NAMALWA (cell line): ENCODE measurements around the gene FBXO34.
A peak's percentile ranks its signal among the peaks of the same experiment; 100 is the strongest.
"Not testable (repeated sequence)": the region's sequence is repeated elsewhere in the genome, so short reads cannot be mapped to it uniquely, and the experiment has no call there.

Experiments used
- DNase-seq: peaks from one replicate; pipeline ENCODE4 v3.0.0-alpha.2; 2015; ENCODE audit warnings: low spot score

Gene FBXO34

DNA sequence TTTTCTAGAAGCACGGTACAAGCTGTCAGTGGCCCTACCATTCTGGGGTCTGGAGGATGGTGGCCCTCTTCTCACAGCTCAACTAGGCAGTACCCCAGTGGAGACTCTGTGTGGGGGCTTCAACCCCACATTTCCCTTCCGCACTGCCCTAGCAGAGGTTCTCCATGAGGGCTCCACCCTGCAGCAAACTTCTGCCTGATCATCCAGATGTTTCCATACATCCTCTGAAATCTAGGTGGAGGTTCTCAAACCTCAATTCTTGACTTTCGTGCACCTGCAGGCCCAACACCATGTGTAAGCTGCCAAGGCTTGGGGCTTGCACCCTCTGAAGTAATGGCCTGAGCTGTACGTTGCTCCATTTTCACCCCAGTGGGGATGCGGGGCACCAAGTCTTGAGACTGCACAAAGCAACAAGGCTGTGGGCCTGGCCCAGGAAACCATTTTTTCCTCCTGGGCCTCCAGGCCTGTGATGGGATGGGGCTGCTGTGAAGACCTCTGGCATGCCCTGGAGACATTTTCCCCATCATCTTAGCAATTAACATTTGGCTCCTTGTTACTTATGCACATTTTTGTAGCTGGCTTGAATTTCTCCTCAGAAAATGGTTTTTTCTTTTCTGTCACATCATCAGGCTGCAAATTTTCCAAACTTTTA, 41.3 kb downstream of the FBXO34 start:
- DNase-seq, result not testable (repeated sequence)

DNA sequence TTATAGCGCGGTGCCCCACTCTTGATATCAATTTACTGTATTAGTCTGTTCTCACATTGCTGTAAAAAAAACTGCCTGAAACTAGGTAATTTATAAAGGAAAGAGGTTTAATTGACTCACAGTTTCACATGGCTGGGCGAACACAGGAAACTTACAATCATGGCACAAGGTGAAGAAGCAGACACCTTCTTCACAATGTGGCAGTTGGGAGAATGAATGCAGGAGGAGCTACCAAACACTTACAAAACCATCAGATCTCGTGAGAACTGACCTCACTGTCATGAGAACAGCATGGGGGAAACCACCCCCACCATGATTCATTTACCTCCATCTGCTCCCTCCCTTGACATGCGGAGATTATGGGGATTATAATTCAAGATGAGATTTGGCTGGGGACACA, 42.3 kb downstream of the FBXO34 start:
- DNase-seq, result no peak

DNA sequence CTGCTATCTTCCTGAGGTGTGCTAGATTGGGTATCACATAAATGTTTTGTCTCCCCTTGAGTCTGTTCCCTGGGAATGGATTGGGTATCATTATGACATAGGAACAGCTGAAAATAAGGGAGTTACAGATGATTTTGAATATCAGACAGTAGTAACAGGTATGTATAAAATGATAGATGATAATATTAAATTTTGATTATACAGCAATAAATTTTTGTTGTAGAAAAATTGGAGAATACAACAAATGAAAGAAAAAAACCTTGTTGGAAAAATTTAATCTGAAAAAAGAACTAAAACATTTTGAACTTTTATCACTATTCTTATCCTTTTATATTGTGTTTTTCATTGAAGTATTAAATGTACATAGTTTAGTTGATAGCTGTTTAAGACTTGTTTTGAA, 43.2 kb downstream of the FBXO34 start:
- DNase-seq, result no peak

DNA sequence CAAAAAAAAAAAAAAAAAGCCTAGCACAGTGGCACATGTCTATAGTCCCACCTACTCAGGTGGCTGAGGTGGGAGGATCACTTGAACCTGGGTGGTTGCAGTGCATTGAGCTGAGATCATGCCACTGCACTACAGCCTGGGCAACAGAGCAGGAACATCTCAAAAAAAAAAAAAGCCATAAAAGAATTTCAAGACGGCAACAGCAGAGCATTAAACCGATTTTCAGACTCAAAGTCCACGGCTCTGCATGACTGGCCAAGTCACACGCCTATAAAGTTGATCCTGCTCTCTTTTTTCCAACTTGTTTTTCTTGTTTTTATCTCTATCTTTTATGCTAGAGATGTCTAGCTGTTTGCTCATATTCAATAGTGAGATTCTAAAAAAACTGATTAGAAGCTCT, 45.3 kb downstream of the FBXO34 start:
- DNase-seq, result no peak

DNA sequence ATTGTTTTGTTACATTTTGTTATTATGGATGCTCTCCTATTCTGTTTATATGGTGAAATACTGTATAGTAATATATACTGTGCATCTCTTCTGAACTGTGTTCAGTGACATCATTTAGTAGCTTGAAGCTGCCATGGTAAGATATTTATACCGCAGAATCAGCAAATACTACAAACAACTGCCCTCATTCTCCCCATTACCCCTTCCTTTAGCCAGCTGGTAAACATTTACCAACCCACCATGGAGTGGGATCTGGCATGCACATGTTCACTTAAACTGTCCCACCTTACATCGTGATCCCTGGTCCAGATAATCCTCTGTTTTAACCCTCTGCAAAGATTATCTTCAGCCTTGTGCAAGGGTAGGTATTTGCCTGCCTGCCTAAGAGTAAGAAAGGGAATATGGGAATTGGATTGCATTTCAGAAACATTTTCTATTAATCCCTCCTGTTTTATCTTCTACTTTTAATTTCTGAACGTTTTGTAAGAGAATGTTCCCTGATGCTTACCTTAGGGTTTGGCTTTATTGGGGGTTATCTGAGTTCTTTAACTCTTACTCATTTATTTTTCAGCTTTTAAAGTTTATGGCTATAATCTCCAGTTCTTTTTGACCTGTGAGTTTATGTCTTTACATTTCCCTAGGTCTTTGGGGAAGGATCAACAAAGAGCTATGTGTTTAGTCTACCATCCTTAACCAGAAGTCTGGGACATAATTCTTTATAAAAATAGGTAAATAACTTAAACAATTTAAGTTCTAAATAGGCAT, 46.5 kb downstream of the FBXO34 start:
- DNase-seq, result no peak

DNA sequence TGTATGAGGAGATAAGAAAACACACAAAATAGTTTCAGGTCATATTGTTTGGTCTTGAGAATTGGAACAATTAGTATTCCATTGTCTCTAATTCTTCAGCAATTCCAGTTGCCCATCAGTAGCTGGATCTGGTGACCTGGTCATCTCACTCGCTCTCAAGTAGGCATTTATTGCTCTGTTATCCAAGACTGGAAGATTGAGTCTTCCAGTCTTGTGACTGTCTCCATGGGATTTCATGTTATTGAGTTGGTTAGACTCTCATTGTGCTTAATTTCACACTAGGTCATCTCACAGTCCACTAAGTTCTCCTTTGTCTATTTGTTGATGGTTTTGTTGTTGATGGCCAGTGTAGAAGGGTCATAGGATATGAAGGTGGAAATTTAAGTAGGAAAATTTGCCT, 47.5 kb downstream of the FBXO34 start:
- DNase-seq, result no peak

DNA sequence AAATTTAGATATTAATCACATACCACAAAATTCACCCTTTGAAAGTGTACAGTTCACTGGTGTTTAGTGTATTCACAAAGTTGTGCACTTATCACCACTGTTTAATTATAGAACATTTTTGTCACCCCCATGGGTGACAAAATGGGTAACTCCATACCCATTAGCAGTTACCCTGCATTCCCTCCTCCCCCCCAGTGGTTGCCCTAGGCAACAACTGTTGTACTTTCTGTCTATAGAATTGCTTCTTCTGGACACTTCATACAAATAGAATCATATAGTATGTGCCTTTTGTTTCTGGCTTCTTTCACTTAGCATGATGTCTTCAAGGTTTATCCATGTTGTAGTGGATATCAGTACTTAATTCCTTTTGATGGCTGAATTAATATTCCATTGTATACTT, 52.7 kb downstream of the FBXO34 start:
- no peak for DNase-seq

DNA sequence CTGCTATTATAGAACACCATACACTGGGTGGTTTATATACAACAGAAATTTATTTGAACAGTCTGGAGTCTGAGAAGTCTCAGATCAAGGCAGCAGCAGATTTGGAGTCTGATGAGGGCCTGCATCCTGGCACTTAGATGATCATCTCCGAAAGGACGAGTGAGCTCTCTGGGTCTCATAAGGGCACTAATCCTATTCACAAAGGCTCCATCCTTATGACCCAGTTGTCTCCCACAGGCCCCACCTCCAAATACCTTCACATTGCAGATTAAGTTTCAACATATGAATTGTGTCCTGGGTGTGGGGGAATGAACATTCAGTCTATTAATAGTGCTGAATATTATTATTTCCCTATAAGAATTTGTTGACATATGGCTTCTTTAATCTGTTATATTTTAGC, 53.6 kb downstream of the FBXO34 start:
- no peak for DNase-seq

DNA sequence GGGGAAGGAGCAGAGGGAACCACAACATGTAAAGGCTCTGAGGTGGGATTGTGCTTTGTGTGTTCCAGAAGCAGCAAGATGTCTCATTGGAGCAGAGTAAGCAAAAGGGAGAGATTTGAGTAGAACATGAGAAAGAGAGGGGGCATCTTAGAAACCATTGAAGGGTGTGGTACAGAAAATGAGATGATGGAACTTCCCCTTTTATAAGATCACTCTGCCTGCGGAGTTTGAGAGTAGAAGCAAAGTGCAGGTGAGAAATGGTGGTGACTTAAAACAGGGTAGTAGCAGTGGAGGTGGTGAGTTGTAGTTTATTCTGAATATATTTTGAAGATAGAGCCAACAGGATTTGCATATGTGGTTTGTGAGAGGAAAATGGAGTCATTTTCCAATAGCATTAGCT, 56.0 kb downstream of the FBXO34 start:
- peak; percentile 27 for DNase-seq

DNA sequence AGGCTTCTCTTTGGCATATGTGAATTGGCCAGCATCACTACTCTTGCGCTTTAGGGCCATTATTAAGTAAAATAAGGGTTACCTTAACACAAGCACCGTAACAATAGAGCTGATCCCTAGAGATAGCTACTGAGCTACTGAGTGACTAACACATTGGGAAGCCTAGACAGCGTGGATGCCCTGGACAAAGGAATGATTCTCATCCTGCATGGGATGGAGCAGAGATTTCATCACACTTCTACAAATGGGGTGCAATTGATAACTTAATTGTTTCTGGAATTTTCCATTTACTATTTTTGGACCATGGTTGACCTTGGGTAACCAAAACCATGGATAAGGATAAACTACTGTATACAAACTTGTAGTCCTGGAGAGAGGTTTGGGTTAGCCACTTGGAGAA, 57.1 kb downstream of the FBXO34 start:
- DNase-seq, result no peak

DNA sequence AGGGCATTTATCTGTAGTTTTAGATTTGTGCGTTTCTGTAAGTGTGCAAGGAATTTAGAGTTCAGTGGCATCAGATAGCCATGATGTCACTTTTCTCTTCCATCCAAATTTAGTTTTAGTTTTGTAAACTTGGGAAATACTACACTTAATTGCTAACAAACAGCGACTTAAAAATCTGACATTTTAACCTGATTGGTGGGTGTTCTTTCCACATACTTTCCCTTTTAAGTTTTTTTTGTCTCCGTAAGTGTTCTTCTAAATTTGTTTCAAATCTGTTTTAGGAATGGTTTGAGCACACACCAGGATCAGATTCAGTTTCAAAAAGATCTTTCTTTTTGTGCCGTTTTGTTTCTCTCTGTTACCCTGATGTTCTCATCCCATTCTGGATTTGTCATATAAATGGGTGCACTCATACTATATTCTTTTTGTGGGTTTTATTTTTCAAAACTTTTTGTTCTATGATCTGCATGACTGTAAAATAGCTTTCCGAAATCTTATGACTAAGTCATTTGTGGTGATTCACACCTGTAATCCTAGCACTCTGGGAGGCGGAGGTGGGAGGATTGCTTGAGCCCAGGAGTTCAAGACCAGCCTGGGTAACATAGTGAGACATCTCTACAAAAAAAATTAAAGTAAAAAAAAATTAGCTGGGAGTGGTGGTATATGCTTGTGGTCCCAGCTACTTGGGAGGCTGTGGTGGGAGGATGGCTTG, 58.9 kb downstream of the FBXO34 start:
- no peak for DNase-seq

DNA sequence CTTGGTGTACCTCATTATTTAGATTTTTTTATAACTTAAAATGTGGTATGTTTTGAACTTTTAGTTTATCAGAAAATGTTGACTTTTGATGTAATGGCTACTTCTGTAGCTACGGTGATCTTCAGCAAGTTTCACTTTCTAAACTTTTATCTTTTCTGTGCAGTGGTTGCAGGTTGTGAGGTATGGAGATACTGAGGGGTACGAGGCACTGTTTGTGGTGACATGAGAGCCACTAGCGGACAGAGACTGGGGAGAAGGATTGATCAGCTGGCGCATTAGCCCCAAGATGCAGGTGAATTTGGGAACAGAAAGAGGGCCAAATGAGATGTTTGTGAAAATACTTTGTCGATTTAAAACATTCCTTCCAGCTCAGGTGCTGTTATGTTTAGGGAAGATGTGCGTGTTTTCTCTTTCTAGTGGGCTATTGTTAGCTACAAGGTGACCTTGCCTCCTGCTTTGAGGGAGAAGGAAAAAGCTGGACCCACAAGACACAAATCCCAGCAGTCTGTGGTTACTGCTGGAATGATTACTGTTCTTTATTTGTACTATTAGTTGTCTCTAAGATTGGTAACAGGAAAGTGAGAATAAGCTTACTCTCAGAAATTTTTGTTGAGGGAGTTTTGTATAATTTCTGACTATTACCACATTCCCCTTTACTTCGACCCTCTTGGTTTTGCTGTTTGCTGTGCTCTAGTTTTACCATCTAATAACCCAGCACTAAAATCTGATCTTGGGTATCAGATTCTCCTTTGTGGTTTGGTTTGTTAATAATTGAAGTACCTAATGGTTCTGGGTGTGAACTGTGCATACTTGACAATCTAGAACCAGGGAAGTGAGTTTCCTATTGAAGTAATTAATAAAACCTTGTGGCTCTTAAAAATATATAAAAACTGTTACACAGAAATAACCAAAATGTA, 61.7 kb downstream of the FBXO34 start:
- no peak for DNase-seq

DNA sequence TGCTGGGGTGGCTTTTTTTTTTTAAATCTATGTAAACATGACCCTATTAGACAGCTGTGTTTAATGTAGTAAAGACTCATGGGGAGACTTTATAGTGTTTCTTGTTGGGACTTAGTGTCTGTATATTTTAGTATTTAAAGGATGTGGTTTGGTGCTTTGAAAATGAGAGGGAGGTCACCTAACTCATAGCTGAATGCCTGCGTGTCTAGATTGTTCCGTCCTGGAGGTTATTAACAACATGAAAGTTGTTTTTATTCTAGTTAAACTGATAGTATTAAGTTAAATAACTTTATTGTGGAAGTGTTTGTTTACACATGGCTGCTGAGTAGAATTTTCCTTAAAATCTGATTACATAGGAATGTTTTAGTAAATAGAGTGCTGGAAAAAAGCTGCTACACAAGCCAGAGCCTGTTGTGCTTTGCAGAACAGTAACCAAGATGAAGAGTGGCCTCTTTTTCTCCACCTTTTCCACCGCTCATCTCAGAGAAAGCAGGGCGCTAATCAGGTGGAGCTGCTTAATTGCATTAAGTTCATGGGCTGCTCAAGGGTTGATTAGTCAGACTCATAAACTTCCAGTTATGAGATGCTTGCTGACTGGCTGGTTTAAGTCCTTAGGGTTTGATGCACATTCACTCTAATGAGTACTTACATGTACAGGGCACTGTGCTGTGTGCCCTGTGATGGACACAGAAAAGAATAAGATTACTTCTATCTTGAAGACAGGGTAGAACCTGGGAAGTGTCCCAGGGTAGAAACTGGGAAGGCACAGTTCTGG, 62.7 kb downstream of the FBXO34 start:
- DNase-seq, result no peak

DNA sequence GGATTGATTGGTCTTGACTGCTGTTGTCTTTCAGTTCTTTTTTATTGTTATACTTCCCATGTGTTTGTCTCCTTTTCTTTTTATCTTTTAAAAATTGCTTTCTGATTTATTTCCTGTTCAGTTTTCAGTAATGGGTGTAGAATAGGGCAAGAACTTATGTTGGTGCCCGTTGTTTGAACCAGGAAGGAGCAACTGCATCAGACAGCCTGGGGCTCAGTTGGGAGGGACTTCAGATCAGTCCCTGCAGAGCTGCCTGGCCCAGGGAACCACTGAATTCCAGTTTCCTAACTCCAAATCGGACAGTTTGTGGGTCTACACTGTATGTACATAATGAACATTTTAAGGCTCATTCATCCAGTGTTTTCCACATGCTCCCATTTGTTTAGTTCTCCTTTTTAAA, 64.9 kb downstream of the FBXO34 start:
- no peak for DNase-seq

DNA sequence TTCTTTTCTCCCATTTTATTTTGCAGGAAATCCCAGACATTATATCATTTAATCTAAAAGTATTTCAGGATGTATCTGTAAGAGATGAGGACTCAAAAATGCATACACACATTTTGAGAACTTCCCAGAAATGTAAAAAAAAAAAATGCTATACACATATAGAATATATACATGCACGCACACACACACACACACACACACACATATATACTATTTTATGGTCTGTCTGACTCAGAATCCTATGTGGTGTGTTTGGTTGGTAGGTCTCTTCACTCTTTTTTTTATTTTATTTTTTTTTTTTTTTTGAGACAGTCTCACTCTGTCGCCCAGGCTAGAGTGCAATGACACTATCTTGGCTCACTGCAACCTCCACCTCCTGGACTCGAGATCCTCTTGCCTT, 65.5 kb downstream of the FBXO34 start:
- no peak for DNase-seq

DNA sequence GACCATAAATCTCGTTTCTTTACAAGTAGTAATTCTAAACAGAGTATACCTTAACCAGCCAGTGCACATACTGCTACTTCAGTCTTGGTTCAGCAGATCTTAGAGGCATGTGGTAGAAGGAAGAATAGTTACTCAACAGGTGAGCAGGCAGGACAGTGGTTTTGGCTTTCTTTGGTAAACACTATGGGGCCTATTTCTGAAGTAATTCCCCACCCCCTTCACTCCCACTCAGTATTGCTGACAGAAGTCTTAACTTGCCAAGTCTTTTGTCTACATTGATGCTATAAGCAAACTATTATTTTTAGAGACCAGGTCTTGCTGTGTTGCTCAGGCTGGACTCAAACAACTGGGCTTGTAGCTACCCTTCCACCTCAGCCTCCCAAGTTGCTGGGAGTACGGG, 68.5 kb downstream of the FBXO34 start:
- DNase-seq, result no peak

DNA sequence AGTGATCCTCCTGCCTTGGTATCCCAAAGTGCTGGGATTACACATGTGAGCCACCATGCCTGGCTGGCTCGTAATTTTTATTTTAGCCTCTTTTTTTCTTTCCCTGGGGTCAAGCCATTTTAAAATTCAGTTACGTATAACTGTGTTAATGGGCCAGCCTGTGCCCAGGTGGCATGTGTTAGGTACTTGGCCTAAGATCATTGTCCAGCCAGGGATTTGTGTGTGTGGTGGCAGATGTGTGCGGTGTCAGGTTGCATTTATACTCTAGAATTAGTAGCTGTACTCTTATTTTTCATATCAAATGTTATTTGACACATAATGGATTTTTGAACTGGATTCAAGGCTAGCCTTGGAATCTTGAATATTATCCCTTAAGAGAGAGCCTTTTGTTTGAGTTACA, 69.3 kb downstream of the FBXO34 start:
- no peak for DNase-seq

DNA sequence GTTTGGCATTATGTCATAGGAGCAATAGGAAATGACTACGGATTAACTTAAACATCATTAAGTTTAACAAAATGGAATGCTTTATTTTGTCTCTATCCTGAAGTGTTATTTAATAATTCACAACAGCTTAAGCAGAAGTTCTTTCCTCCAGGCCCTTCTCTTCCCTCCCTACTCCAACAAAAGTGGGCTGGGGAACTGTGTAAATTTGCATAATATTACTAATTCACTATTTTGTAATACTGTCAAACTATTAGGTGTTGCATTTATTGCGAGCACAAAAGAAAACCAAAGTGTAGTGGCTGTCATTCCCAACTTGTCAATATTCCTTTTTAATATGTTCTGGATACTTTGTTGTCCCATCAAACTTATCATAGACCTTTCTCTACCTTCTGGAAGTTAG, 70.6 kb downstream of the FBXO34 start:
- DNase-seq, result no peak

DNA sequence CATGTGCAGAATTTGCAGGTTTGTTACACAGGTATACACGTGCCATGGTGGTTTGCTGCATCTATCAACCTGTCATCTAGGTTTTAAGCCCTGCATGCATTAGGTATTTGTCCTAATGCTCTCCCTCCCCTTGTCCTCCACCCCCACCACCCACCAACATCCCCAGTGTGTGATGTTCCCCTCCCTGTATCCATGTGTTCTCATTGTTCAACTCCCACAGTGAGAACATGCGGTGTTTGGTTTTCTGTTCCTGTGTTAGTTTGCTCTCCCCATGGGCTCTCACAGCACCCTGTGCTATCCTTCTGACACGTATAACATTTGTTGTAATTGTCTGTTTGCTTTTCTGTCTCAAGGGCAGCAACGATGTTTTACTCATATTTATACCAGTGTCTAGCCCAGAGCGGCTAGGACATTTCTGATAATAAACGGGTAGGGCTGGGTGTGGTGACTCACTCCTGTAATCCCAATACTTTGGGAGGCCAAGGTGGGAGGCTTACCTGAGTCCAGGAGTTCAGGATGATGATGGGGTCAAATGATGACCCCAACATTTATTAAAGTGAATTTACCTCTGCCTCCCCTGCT, 73.5 kb downstream of the FBXO34 start:
- DNase-seq, result not testable (repeated sequence)

DNA sequence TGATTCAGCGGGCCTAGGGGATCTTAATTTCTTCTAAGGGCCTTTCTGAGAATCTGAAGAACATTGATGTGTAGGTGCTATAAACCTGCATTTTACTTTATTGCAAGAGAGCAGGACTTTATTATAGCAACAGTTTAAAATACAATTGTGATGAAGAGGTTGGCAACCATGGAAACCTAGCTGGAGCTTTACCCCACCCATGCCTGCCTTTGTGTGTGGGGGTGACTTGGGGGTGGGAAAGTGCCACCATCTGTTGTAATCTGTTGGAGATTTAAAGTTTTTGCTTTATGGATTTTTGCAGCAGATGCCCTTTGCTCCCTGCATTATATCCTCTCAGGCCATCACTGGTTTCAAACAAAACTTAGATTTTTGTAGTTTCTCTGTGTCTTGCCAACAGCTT, 75.8 kb downstream of the FBXO34 start:
- no peak for DNase-seq

DNA sequence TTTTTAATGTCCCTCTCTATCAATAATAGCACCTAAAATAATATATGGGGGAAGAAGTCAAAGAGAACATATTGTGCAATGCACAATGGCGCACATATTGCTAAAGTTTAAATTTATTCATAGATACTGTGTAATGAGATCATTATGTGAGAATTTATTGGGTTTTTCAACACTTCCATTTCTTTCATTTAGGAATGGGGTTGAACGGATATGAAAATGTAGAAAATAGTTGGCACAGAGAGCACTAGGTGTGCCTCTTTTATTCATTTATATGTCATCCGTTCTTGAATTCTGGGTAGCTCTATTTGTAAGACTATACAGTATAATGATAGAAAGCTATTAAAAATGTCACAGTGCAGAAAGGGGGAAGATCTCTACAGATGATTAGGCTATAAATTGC, 76.5 kb downstream of the FBXO34 start:
- DNase-seq, result no peak
